ENCODE measurements around the gene MECR. TPM values are rescaled to one million over a fixed set of nuclear protein-coding genes. Genes with fewer than 3 reads are reported as not detected.
A peak's percentile ranks its signal among the peaks of the same experiment; 100 is the strongest.

The MECR gene
- total RNA-seq, 1 donor, result 23.5 TPM

GRCh38 chr1:29269382-29269781 is 38.6 kb upstream of the MECR start:
- no peak for TF ChIP-seq CTCF (IDR thresholded peaks at IDR 0.05; ENCODE audit: extremely low read depth, low read depth, low read length)

GRCh38 chr1:29267321-29268070 is 36.8 kb upstream of the MECR start:
- H3K27ac ChIP-seq (ENCODE audit: low read depth, low read length), result no peak overlapping the region
- TF ChIP-seq CTCF (IDR thresholded peaks at IDR 0.05; ENCODE audit: extremely low read depth, low read depth, low read length), result no peak
- no peaks in the 10 kb centered on the region for H3K27me3 ChIP-seq (ENCODE audit: insufficient read depth, low read length)
- H2AFZ ChIP-seq (ENCODE audit: low read length), result no peak overlapping the region
- peaks cover 21% of the 10 kb centered on the region for H3K4me1 ChIP-seq (ENCODE audit: insufficient read depth, low read length)
- no peaks in the 10 kb centered on the region for H3K9me3 ChIP-seq (ENCODE audit: low read depth, low read length)
- H4K20me1 ChIP-seq (ENCODE audit: insufficient read depth, low read length), result no peaks in the 10 kb centered on the region
- H3K36me3 ChIP-seq (ENCODE audit: insufficient read depth, low read length), result no peaks in the 10 kb centered on the region
- no peak overlapping the region for H3K4me2 ChIP-seq (ENCODE audit: insufficient read depth, low read length)
- H3K79me2 ChIP-seq (ENCODE audit: insufficient read depth, low read length), result no peaks in the 10 kb centered on the region
- DNase-seq (ENCODE audit: insufficient read length, low spot score, missing footprints), result no peak
- H3K4me3 ChIP-seq (ENCODE audit: insufficient read depth, low read length), result no peak overlapping the region

More at GRCh38 chr1:29269382-29269781, 38.6 kb upstream of the MECR start:
- Histone ChIP-seq H3K27ac (ENCODE audit: low read depth, low read length) (no peak overlapping the region), H3K4me3 (ENCODE audit: insufficient read depth, low read length) (no peak overlapping the region), H2AFZ (ENCODE audit: low read length) (no peak overlapping the region), H3K79me2 (ENCODE audit: insufficient read depth, low read length) (no peaks in the 10 kb centered on the region), H3K27me3 (ENCODE audit: insufficient read depth, low read length) (no peaks in the 10 kb centered on the region), H4K20me1 (ENCODE audit: insufficient read depth, low read length) (no peaks in the 10 kb centered on the region), H3K9me3 (ENCODE audit: low read depth, low read length) (no peaks in the 10 kb centered on the region), H3K36me3 (ENCODE audit: insufficient read depth, low read length) (no peaks in the 10 kb centered on the region), H3K4me1 (ENCODE audit: insufficient read depth, low read length) (peaks cover 21% of the 10 kb centered on the region), H3K4me2 (ENCODE audit: insufficient read depth, low read length) (no peak overlapping the region)
- no peak for DNase-seq (ENCODE audit: insufficient read length, low spot score, missing footprints)

- Histone ChIP-seq H3K36me3 (ENCODE audit: insufficient read depth, low read length) (no peaks in the 10 kb centered on the region), H3K9me3 (ENCODE audit: low read depth, low read length) (no peaks in the 10 kb centered on the region), H3K4me1 (ENCODE audit: insufficient read depth, low read length) (peaks cover 17% of the 10 kb centered on the region), H3K27ac (ENCODE audit: low read depth, low read length) (no peak overlapping the region), H3K4me3 (ENCODE audit: insufficient read depth, low read length) (no peak overlapping the region), H4K20me1 (ENCODE audit: insufficient read depth, low read length) (no peaks in the 10 kb centered on the region), H3K27me3 (ENCODE audit: insufficient read depth, low read length) (no peaks in the 10 kb centered on the region), H2AFZ (ENCODE audit: low read length) (no peak overlapping the region), H3K79me2 (ENCODE audit: insufficient read depth, low read length) (no peaks in the 10 kb centered on the region), H3K4me2 (ENCODE audit: insufficient read depth, low read length) (no peak overlapping the region)
- no peak for TF ChIP-seq CTCF (IDR thresholded peaks at IDR 0.05; ENCODE audit: extremely low read depth, low read depth, low read length)
- no peak for DNase-seq (ENCODE audit: insufficient read length, low spot score, missing footprints)
These were observed 36.2 kb upstream of the MECR start for GRCh38 chr1:29266912-29267311.

GRCh38 chr1:29264773-29265389 is 34.1 kb upstream of the MECR start:
- Histone ChIP-seq H3K4me2 (ENCODE audit: insufficient read depth, low read length) (no peak overlapping the region), H3K9me3 (ENCODE audit: low read depth, low read length) (no peaks in the 10 kb centered on the region), H3K4me3 (ENCODE audit: insufficient read depth, low read length) (no peak overlapping the region), H3K79me2 (ENCODE audit: insufficient read depth, low read length) (no peaks in the 10 kb centered on the region), H3K27ac (ENCODE audit: low read depth, low read length) (no peak overlapping the region), H3K4me1 (ENCODE audit: insufficient read depth, low read length) (peaks cover 9% of the 10 kb centered on the region), H3K27me3 (ENCODE audit: insufficient read depth, low read length) (no peaks in the 10 kb centered on the region), H3K36me3 (ENCODE audit: insufficient read depth, low read length) (no peaks in the 10 kb centered on the region), H2AFZ (ENCODE audit: low read length) (no peak overlapping the region), H4K20me1 (ENCODE audit: insufficient read depth, low read length) (no peaks in the 10 kb centered on the region)
- peak; percentile 82 for DNase-seq (ENCODE audit: insufficient read length, low spot score, missing footprints)
- no peak for TF ChIP-seq CTCF (IDR thresholded peaks at IDR 0.05; ENCODE audit: extremely low read depth, low read depth, low read length)

Measured in osteoblast (primary cell).